BLaER1 (cell line): ENCODE measurements around the gene WDR31.
"Not testable (repeated sequence)": the region's sequence is repeated elsewhere in the genome, so short reads cannot be mapped to it uniquely, and the experiment has no call there.

ENCODE experiments used
- H3K27ac ChIP-seq: shearing (Covaris generic); formaldehyde crosslinking; 2 replicates; pipeline ENCODE4 v1.8.1; 2022
- H3K27me3 ChIP-seq: shearing (Covaris generic); formaldehyde crosslinking; 2 replicates; pipeline ENCODE4 v1.8.1; 2022
- H3K36me3 ChIP-seq: shearing (Covaris generic); formaldehyde crosslinking; 2 replicates; pipeline ENCODE4 v1.8.1; 2022
- H3K4me1 ChIP-seq: shearing (Covaris generic); formaldehyde crosslinking; 2 replicates; pipeline ENCODE4 v1.8.1; 2022
- H3K4me2 ChIP-seq: shearing (Covaris generic); formaldehyde crosslinking; 2 replicates; pipeline ENCODE4 v1.8.1; 2022
- H3K4me3 ChIP-seq: shearing (Covaris generic); formaldehyde crosslinking; 2 replicates; pipeline ENCODE4 v1.8.1; 2022
- H3K9ac ChIP-seq: shearing (Covaris generic); formaldehyde crosslinking; 2 replicates; pipeline ENCODE4 v1.8.1; 2022
- H3K9me3 ChIP-seq: shearing (Covaris generic); formaldehyde crosslinking; 2 replicates; pipeline ENCODE4 v1.8.1; 2022
- H4K20me1 ChIP-seq: shearing (Covaris generic); formaldehyde crosslinking; 2 replicates; pipeline ENCODE4 v1.8.1; 2022
- Cebpa-rat ChIP-seq: shearing (Covaris generic); IDR thresholded peaks from 2 replicates; pipeline ENCODE4 v1.8.1; 2022

WDR31 gene

DNA sequence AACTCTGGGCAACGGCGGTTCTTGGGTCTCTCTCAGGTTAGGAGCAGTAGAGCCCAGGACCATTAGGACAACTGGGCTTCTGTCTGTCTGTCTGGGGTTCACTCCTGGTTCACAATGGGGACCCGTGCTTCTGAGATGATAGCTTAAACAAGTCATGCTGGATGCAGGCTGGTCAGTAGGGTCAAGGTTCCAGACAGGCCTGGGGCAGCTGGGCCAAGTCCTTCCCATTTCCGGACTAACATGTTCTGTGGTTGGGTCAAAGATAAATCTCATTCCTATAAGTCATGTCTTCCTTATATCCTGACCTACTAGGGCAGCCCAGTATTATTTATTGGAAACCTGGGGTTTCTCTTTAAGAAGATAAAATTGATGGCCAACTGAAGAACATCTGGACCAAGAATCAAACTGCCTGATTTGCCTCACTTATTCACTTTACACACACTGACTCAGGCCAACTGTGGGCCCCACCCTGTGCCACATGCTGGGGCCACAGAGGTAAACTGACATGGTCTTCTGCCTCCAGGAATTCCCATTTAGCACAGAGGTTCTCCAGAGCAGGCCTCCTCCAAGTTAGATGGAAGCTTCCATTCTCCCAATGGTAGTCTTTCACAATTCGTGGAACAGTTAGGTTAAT lies 28.4 kb upstream of the WDR31 start:
- Histone ChIP-seq H3K27me3 (no peaks in the 10 kb centered on the region), H3K4me3 (no peak overlapping the region), H3K4me2 (no peak overlapping the region), H3K36me3 (peaks cover 25% of the 10 kb centered on the region), H4K20me1 (peaks cover 1% of the 10 kb centered on the region; the same call in 1 of the 2 replicates), H3K9ac (no peak overlapping the region), H3K27ac (no peak overlapping the region), H3K9me3 (no peaks in the 10 kb centered on the region), H3K4me1 (0 out of 2 replicates have a peak, but pooled peaks cover 4% of the 10 kb centered on the region)
- no peak for TF ChIP-seq Cebpa-rat

DNA sequence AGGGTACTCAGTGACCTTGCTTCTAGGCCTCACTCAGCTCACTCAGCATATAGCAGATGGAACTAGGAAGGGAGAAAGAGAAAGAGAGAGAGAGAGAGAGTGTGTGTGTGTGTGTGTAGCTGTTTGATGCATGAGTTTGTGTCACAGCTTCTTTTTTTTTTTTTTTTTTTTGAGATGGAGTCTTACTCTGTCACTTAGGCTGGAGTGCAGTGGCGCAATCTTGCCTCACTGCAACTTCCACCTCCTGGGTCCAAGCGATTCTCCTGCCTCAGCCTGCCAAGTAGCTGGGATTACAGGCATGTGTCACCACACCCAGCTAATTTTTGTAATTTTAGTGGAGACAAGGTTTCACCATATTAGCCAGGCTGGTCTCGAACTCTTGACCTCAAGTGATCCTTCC lies 25.6 kb upstream of the WDR31 start:
- H3K4me3 ChIP-seq, H4K20me1 ChIP-seq: not testable (repeated sequence)

DNA sequence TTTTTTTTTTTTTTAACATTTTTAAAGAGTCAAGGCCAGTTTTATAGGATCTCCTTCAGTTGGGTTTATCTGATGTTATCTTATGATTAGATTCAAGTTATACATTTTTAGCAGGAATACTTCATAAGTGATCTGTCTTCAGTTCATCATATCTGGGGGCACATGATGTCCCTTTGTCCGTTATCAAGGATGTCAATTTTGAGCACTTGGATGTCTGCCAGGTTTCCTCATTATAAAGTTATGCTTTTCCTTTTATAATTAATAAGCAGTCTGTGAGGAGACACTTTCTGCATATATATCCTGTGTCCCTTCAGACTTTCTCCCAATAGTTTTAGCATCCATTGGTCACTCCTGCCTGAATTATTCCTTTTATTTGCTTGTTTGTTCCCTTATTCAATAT lies 24.9 kb upstream of the WDR31 start:
- H3K9ac ChIP-seq = no peak overlapping the region
- H4K20me1 ChIP-seq = no peaks in the 10 kb centered on the region
- no peak overlapping the region for H3K4me2 ChIP-seq

More for the DNA sequence above, 25.6 kb upstream of the WDR31 start:
- H3K4me2 ChIP-seq, H3K9ac ChIP-seq, H3K36me3 ChIP-seq, H3K27me3 ChIP-seq, H3K4me1 ChIP-seq, H3K27ac ChIP-seq, H3K9me3 ChIP-seq: not testable (repeated sequence)

DNA sequence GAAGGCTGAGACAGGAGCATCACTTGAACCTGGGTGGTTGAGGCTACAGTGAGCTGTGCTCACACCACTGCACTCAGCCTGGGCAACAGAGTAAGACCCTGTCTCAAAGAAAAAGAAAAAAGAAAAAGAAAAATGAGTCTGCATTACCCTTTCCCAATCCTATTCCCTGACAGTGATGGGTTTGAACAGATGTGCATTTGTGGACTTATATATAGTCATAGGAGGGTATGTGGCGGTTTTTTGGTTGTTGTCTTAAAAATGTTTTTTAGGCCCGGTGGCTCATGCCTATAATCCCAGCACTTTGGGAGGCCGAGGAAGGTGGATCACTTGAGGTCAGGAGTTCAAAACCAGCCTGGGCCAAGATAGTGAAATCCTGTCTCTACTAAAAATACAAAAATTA lies 23.3 kb upstream of the WDR31 start:
- H3K27ac ChIP-seq = no peak overlapping the region
- H3K27me3 ChIP-seq = no peaks in the 10 kb centered on the region
- no peak overlapping the region for H3K9ac ChIP-seq
- H3K4me3 ChIP-seq = no peak overlapping the region
- TF ChIP-seq Cebpa-rat = no peak
- H3K4me2 ChIP-seq = no peak overlapping the region
- H3K9me3 ChIP-seq = no peaks in the 10 kb centered on the region
- no peaks in the 10 kb centered on the region for H4K20me1 ChIP-seq
- no peaks in the 10 kb centered on the region for H3K4me1 ChIP-seq
- H3K36me3 ChIP-seq = peaks cover 11% of the 10 kb centered on the region; the same call in 1 of the 2 replicates

More for the DNA sequence above, 24.9 kb upstream of the WDR31 start:
- Histone ChIP-seq H3K4me3 (no peak overlapping the region), H3K27ac (no peak overlapping the region), H3K4me1 (no peaks in the 10 kb centered on the region), H3K36me3 (peaks cover 12% of the 10 kb centered on the region; the same call in 1 of the 2 replicates), H3K27me3 (no peaks in the 10 kb centered on the region), H3K9me3 (no peaks in the 10 kb centered on the region)
- no peak for TF ChIP-seq Cebpa-rat

DNA sequence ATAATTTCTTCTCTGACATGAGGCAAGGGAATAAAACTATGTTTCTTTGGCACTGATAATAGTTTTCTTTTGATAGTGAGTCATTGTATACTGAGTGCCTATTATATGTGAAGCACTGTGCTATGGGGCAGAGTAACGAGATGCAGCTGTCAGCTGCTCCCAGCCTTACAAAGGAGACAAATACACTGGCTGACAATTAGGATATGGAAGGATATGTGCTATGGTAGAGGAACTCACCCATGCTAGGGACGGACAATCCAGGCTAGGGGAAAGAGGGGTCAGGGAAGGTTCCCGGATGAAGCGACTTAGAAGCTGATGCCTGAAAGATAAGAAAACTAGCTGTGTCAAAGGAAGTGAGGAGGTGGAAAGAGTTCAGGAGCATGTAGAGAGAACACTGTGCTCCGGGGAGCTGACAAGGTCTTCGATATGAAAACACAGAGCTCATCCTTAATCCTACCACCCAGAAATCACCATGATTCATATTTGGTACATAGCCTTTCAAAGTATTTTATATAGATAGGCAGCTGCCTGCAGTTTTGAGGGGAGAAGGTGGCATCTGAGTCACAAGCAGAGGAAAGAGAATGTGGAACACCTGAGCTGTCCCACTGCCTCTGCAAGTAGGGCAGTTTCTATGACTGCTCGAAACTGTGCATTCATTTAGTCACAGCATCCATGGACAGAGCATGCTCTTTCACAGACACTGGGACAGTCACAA lies 21.4 kb upstream of the WDR31 start:
- no peaks in the 10 kb centered on the region for H3K27me3 ChIP-seq
- H4K20me1 ChIP-seq = no peaks in the 10 kb centered on the region
- H3K9me3 ChIP-seq = no peaks in the 10 kb centered on the region
- H3K4me2 ChIP-seq = no peak overlapping the region
- H3K4me1 ChIP-seq = no peaks in the 10 kb centered on the region
- no peak overlapping the region for H3K9ac ChIP-seq
- no peak overlapping the region for H3K4me3 ChIP-seq
- H3K27ac ChIP-seq = no peak overlapping the region
- TF ChIP-seq Cebpa-rat = no peak
- peaks cover 13% of the 10 kb centered on the region; the same call in 1 of the 2 replicates for H3K36me3 ChIP-seq

DNA sequence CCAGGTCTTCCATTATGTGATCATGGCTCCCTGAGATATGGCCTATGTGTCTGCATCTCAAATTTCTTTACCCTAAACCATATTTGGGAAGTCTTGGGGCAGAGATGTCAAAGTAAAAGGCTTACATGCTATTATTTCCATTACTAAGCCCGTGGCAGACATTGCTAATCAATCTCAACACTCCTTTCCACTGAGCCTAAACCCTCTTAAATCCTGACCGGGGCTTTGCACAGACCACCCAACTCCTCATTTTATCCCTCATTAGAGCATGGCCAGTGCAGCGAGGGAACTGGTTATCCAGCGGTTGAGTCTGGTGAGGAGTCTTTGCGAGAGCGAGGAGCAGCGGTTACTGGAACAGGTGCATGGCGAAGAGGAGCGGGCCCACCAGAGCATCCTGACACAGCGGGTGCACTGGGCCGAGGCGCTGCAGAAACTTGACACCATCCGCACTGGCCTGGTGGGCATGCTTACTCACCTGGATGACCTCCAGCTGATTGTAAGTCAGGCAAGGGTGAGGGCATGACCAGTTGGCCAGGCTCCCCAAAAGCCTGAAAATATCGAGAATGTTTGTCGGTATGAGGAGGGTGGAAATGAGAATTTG lies 20.3 kb upstream of the WDR31 start:
- H3K4me3 ChIP-seq = no peak overlapping the region
- H3K9ac ChIP-seq = no peak overlapping the region
- no peaks in the 10 kb centered on the region for H3K4me1 ChIP-seq
- TF ChIP-seq Cebpa-rat = no peak
- H3K4me2 ChIP-seq = no peak overlapping the region
- H3K27me3 ChIP-seq = no peaks in the 10 kb centered on the region
- H3K36me3 ChIP-seq = peaks cover 23% of the 10 kb centered on the region; the same call in 1 of the 2 replicates
- H3K9me3 ChIP-seq = no peaks in the 10 kb centered on the region
- no peaks in the 10 kb centered on the region for H4K20me1 ChIP-seq
- H3K27ac ChIP-seq = no peak overlapping the region

DNA sequence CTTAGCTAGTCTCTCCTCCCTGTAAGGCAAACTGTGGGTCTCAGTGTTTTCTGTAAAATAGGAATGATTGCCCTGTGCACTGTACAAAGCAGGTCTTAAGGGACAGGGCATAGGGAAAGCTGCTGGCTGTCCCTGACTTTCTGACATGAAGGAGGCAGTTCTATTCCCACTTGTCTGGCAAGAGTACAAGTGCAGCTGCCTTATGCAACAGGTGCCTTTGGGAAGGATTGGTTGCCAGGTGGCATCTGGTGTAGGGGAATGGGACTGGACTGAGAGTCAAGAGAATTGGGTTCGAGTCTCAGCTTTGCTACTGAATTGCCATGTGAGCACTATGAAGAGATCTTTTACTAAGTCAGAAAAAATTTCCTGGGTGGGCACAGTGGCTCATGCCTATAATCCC lies 19.3 kb upstream of the WDR31 start:
- no peak for TF ChIP-seq Cebpa-rat
- no peak overlapping the region for H3K9ac ChIP-seq
- no peak overlapping the region for H3K27ac ChIP-seq
- no peak overlapping the region for H3K4me3 ChIP-seq
- no peak overlapping the region for H3K4me2 ChIP-seq
- peaks cover 27% of the 10 kb centered on the region; the same call in 1 of the 2 replicates for H3K36me3 ChIP-seq
- H3K9me3 ChIP-seq = no peaks in the 10 kb centered on the region
- H3K27me3 ChIP-seq = no peaks in the 10 kb centered on the region
- H4K20me1 ChIP-seq = no peaks in the 10 kb centered on the region
- H3K4me1 ChIP-seq = no peaks in the 10 kb centered on the region

DNA sequence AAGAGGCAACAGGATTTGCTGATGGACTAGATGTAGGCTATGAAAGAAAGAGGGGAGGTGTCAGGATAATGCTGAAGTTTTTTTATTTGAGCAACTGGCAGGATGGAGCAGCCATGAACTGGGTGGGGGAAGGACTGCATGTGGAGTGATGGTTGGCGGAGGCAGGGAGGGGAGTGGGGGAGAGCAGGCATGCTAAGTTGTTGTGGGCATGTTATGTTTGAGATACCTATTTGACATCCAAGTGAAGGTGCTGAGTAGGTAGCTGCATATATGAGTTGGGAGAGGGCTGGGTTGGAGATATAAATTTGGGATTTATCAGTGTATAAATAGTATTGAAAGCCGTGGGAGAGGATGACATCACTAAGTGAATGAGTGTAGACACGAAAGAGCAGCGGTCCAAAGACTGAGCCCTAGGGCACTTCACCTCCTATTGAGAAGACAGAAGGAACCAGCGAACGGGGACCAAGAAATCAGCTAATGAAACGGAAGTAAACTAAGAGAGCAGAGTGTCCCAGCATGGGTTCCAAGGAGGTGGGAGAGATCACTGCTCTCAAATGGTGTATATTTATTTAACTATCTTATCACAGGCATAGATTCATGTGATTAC lies 16.7 kb upstream of the WDR31 start:
- no peaks in the 10 kb centered on the region for H3K27me3 ChIP-seq
- no peak for TF ChIP-seq Cebpa-rat
- H3K4me2 ChIP-seq = no peak overlapping the region

DNA sequence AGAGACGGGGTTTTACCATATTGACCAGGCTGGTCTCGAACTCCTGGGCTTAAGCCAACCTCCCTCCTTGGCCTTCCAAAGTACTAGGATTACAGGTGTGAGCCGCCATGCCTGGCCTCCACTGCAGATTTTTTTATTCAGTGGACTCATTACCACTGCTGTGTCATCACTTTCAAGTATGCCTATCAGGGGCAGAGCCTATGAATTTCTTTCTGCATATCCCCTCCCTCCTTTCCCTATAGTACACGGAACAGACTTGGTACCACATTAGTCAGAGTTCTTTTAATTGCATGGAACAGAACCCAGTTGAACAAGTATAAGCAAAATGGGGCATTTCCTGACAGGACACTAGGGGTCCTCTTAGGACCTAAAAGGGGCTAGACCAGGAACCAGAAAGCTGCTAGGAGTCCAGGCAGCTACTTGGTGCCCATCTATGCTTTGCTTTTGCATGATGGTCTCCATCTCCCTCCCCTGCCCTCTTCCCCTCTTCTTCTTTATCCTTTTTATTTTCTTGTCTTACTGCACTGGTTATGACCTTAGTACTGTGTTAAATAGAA lies 15.0 kb upstream of the WDR31 start:
- Histone ChIP-seq H3K4me1 (peaks cover 23% of the 10 kb centered on the region), H3K4me2 (no peak overlapping the region), H3K4me3 (no peak overlapping the region), H3K9me3 (no peaks in the 10 kb centered on the region), H3K27ac (no peak overlapping the region), H3K9ac (no peak overlapping the region), H3K27me3 (peaks cover 5% of the 10 kb centered on the region), H3K36me3 (peaks cover 21% of the 10 kb centered on the region; the same call in 1 of the 2 replicates), H4K20me1 (no peaks in the 10 kb centered on the region)
- no peak for TF ChIP-seq Cebpa-rat

More for the DNA sequence above, 16.7 kb upstream of the WDR31 start:
- H3K27ac ChIP-seq = no peak overlapping the region
- no peak overlapping the region for H3K4me3 ChIP-seq
- peaks cover 27% of the 10 kb centered on the region; the same call in 1 of the 2 replicates for H3K36me3 ChIP-seq
- no peak overlapping the region for H3K9ac ChIP-seq
- H3K4me1 ChIP-seq = peaks cover 6% of the 10 kb centered on the region
- H4K20me1 ChIP-seq = no peaks in the 10 kb centered on the region
- H3K9me3 ChIP-seq = no peaks in the 10 kb centered on the region
